Measurements from ENCODE around the gene SF3A1. TPM values are rescaled to one million over a fixed set of nuclear protein-coding genes. Genes with fewer than 3 reads are reported as not detected.

The SF3A1 gene
- total and polyA plus RNA-seq, 2 of the 8 experiments (the other 6 are each of a cell fraction or from before 2014, with no cell fraction given), result 27.8 to 285 TPM

DNA sequence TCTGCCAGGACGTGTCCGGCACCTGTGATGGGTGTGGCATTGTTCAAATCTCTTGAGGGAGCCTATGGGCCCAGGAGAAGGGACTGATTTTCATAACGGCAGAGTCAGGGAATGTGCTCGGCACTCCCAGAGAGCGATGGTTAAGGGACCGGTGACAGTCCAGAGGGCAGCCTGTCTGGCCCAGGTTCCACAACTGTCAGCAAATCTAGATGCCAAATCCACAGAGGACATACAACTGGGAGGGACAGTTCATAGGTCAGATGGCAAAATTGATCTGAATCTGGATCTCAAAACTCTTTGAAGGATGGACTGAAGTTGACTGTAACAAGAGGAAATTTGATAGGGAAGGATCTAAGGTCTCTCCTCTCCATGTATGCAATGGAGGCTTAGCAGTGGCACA is 47.6 kb upstream of the SF3A1 start:
- CTCF ChIA-PET (ENCODE audit: partially characterized antibody), result interaction anchor here (0.6 to 1.8 kb wide), 2 partner anchors 13 to 1676 kb away, joined by 3 to 6 read pairs; no protein-coding TSS in a partner anchor
- TF ChIP-seq RAD21 (IDR thresholded peaks at IDR 0.05 in 1 of 2, conservative IDR thresholded peaks at IDR 0.05 in 1 of 2; ENCODE audit: low read depth in 2 of 2, low read length in 2 of 2) (no peak), GABPA (IDR thresholded peaks at IDR 0.05; ENCODE audit: borderline replicate concordance, insufficient read depth, low read length) (no peak), HDAC6 (IDR thresholded peaks at IDR 0.05; ENCODE audit: low read depth, low read length) (no peak), HDAC2 (IDR thresholded peaks at IDR 0.05; ENCODE audit: borderline replicate concordance in 1 of 2, low read depth in 2 of 2, low read length in 2 of 2) (no peak), SRF (IDR thresholded peaks at IDR 0.05; ENCODE audit: low read depth, low read length) (no peak), RXRA (IDR thresholded peaks at IDR 0.05; ENCODE audit: insufficient read depth, low read depth, low read length) (no peak), CHD2 (IDR thresholded peaks at IDR 0.05; ENCODE audit: low read length) (no peak), JUND (IDR thresholded peaks at IDR 0.05; ENCODE audit: low read length) (no peak), BACH1 (IDR thresholded peaks at IDR 0.05; ENCODE audit: low read length) (no peak), GTF2F1 (IDR thresholded peaks at IDR 0.05; ENCODE audit: borderline replicate concordance, low read depth, low read length) (no peak), CREB1 (IDR thresholded peaks at IDR 0.05) (no peak), KDM4A (IDR thresholded peaks at IDR 0.05; ENCODE audit: low read depth, low read length, severe bottlenecking) (no peak)
- TF ChIP-seq, protein P1, sequence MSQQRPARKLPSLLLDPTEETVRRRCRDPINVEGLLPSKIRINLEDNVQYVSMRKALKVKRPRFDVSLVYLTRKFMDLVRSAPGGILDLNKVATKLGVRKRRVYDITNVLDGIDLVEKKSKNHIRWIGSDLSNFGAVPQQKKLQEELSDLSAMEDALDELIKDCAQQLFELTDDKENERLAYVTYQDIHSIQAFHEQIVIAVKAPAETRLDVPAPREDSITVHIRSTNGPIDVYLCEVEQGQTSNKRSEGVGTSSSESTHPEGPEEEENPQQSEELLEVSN (IDR thresholded peaks at IDR 0.05), result no peak

More for the DNA sequence above, 47.6 kb upstream of the SF3A1 start:
- Histone ChIP-seq H3K36me3 (ENCODE audit: control insufficient read depth in 2 of 4, insufficient read depth in 4 of 4, low read length in 3 of 4) (peaks cover 0 to 4% (median 0%) of the 10 kb centered on the region in 4 experiments; a peak in 2 of 8 replicates), H2BK20ac (ENCODE audit: low read length) (no peak overlapping the region), H3K9ac (replicated peaks in 1 of 4; ENCODE audit: extremely low read depth in 1 of 4, low read depth in 3 of 4, low read length in 3 of 4) (no peak overlapping the region), H4K91ac (replicated peaks; ENCODE audit: insufficient read length, low read length) (no peak overlapping the region), H2BK12ac (ENCODE audit: low read depth, low read length) (no peak overlapping the region), H2AFZ (ENCODE audit: low read length) (no peak overlapping the region), H3K79me2 (ENCODE audit: control insufficient read depth in 1 of 2, insufficient read depth in 2 of 2, low read length in 2 of 2) (no peaks in the 10 kb centered on the region), H3K27me3 (replicated peaks in 1 of 4; ENCODE audit: control insufficient read depth in 3 of 4, extremely low read depth in 1 of 4, insufficient read depth in 3 of 4, low read length in 3 of 4) (no peaks in the 10 kb centered on the region), H3K23me2 (ENCODE audit: low read depth, low read length) (no peaks in the 10 kb centered on the region), H3K27ac (ENCODE audit: low read depth, low read length) (no peak overlapping the region), H2BK5ac (ENCODE audit: low read depth, low read length) (no peak overlapping the region), H3K18ac (ENCODE audit: extremely low read depth, low read length) (no peak overlapping the region), H4K20me1 (replicated peaks in 1 of 2; ENCODE audit: control insufficient read depth in 1 of 2, insufficient read depth in 2 of 2, low read length in 2 of 2) (peaks cover 0 to 4% of the 10 kb centered on the region in 2 experiments), H2AK5ac (ENCODE audit: low read depth, low read length) (no peak overlapping the region), H3K14ac (ENCODE audit: insufficient read length) (no peak overlapping the region), H3K4me1 (replicated peaks in 1 of 4; ENCODE audit: control insufficient read depth in 3 of 4, insufficient read depth in 4 of 4, low read length in 3 of 4) (peaks cover 0 to 6% (median 4%) of the 10 kb centered on the region in 4 experiments; a peak in 5 of 7 replicates), H4K8ac (ENCODE audit: extremely low read depth, insufficient read depth, low read length) (no peak overlapping the region), H4K5ac (ENCODE audit: insufficient read length, low read depth, low read length) (no peak overlapping the region), H3K4me2 (ENCODE audit: insufficient read depth in 1 of 2, low read depth in 2 of 2, low read length in 2 of 2) (no peak overlapping the region), H2BK15ac (ENCODE audit: low read length) (no peak overlapping the region), H3K23ac (ENCODE audit: insufficient read length) (no peak overlapping the region), H3K79me1 (ENCODE audit: low read depth, low read length) (no peaks in the 10 kb centered on the region), H3K56ac (replicated peaks; ENCODE audit: insufficient read length, low read depth, low read length) (no peak overlapping the region), H3K4ac (replicated peaks; ENCODE audit: insufficient read length, low read depth, low read length) (no peak overlapping the region), H2BK120ac (replicated peaks; ENCODE audit: low read depth, low read length) (no peak overlapping the region), H3K9me3 (ENCODE audit: insufficient read depth in 2 of 2, low read depth in 1 of 2, low read length in 1 of 2) (no peaks in the 10 kb centered on the region), H3K4me3 (ENCODE audit: extremely low read depth in 1 of 4, insufficient read depth in 2 of 4, low read depth in 3 of 4, low read length in 4 of 4) (no peak overlapping the region)
- FAIRE-seq (no peak), DNase-seq (ENCODE audit: low read depth in 1 of 2, low spot score in 2 of 2) (no peak)
- POLR2A ChIA-PET (ENCODE audit: partially characterized antibody), result interaction anchor here (0.8 to 1.3 kb wide), 3 partner anchors 10 to 29 kb away, joined by 3 to 6 read pairs (median 3); no protein-coding TSS in a partner anchor
- 79% methylated on average over 6 of the region's 6 CpGs; no CpG with 5 or more reads in 1 of the 2 experiments for WGBS, 2 experiments (ENCODE audit: extremely low coverage in 1 of 2, insufficient coverage in 1 of 2, insufficient read length in 1 of 2, insufficient replicate concordance in 2 of 2, low coverage in 1 of 2, low lambda C conversion rate in 2 of 2, missing lambda C conversion rate in 1 of 2)
